ENCODE measurements around the gene THSD4.

DNA sequence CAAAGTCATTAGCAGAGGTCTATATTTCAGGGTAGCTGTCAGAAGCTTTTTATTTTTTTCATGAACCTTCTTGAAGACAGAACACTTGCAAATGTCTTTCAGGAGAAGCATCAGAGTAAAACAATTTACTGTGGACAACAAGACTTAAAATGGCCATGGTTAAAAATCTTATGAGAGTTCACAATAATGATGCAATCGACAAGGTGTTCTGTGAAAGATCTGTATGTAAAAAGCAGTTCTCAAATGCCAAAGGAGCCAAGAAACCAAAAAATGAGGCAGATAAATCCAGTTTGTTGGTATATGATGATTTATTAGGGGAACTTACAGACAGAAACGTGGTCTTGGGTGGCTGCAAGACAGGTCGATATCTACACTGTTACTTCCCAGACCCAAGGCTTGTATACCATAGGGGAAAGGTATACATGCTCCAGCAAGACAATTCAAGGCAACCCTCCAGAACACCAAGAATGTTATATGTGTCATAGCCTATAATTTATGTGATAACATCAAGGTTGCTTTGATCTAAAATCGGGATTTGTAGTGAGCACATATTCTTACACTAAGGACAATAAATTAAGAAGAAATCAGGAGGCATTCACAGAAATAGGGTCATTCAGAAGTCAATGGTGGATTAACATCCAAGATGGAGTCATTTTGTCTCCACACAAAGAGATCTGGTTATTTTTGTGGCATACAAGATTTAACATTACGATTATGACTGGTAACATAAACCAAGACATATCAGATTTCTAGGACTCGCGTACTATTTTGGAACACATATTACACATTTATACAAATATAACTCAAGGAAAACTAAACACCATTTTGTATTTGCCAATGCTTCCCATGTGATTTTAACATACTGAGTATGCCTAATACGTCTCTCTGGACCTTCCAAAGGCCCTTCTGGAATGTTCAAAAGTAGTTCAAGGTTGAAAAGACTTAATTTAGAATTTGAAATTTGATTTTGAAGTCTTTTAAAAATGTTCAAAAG, 316.4 kb downstream of the THSD4 start:
- no peak for TF ChIP-seq RAD21 (conservative IDR thresholded peaks at IDR 0.05 in 1 of 2, IDR thresholded peaks at IDR 0.05 in 1 of 2)
- TF ChIP-seq POLR2A (IDR thresholded peaks at IDR 0.05; ENCODE audit: low read length), result no peak
- no peak for TF ChIP-seq CTCF (IDR thresholded peaks at IDR 0.05)
- TF ChIP-seq USF2 (IDR thresholded peaks at IDR 0.05), result no peak
- TF ChIP-seq TP53 (CRISPR knock-in tag; IDR thresholded peaks at IDR 0.05), result no peak
- TF ChIP-seq EP300 (IDR thresholded peaks at IDR 0.05), result no peak

Measured in A549 (cell line).